GM18508 (cell line): ENCODE data around the gene KRTAP5-4.
"Not testable (repeated sequence)": the region's sequence is repeated elsewhere in the genome, so short reads cannot be mapped to it uniquely, and the experiment has no call there.

Experiments
- ATAC-seq: cut with Tn5 transposase; IDR thresholded peaks from one replicate; pipeline ENCODE4 v1.9.1; 2021; ENCODE audit warnings: moderate number of reproducible peaks; ENCODE audit not compliant: insufficient read depth, unreplicated experiment

KRTAP5-4 gene

DNA sequence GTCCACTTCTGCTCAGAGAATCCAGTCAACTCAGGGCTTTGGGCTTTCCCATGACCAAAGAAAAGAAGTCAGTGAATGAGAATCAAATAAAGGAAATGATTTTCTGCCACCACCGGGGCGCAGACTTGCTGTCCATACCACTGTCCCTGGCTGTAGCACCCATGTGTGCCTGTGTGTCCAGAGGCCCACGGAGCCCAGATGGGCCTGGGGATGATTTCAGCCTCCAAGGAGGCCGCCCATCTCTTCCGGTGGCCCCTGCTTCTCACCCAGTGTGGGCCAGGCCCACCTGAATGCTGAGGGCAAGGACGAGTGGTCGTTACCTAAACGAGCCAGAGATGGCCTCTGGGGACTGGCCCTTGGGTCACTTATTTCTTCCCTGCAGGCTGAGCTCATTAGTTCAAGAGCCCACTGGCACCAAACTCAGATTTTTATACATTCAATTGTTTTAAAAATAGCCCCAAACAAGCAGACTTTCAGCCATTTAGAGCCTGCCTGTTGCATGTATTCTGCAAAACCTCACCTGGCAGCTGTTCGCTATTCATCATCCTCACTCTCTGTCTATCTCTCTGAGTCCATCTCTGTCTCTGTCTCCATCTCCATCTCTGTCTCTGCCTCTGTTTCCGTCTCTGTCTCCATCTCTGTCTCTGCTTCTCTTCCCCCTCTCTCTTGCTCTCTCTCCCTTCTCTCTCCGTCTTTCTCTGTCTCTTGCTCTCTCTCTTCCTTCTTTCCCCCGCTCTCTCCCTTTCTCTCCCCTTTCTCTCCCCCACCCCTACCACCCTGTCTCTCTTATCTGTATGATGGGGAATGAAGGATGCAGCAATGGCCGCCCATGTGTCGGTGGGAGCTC lies 31.8 kb upstream of the KRTAP5-4 start:
- no peak for ATAC-seq

DNA sequence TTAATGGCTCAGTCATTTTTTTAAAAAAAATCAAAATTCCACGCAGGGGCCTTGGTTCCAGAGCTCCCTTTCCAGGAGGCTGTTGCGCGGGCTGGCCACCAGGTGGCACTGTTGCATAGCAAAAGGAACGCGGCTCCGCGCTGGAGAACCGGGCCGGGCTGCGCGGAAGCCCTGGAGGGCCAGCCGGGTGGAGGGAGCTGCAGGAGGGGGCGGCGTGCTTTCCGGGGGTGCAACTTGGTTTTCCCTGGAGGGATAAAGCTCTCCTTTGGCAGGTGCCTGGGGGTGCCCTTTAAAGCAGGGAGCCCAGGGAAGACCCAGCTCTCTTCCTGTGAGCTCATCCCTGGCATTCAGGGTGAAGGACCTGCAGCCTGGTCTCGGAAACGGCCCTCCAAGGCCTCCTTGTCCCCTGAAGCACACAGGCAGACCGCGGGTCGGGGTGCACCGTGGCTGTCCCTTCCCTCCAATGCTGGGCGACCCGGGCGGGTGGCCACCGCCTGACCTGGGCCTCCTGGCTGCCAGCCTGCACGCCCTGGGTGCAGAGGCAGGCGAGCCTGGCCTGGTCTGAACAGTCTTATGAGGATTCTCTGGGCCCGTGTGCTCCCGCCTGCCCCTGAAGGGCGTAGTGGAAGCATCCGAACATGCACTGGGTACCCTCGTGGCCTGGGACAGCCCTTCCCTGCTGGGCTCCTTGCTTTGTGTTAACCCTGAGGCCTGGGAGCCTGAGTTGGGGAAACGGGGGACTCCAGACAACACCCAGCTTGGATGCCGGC lies 31.0 kb upstream of the KRTAP5-4 start:
- ATAC-seq = no peak

DNA sequence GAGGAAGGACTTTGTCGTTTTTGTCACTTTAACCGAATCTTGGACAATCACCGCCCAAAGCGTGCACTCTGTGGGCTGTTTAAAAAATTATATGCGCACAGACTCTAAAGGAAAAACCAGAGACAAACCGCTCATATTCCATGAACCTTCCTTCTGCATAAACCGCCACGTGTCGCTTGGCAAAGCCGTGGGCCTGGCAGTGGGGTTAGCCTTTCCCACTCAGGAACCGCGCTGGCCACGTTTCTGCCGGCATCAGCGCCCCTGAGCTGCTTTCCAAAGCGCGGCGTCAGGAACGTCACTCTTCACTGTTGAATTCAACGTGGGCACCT lies 30.5 kb upstream of the KRTAP5-4 start:
- ATAC-seq = no peak

DNA sequence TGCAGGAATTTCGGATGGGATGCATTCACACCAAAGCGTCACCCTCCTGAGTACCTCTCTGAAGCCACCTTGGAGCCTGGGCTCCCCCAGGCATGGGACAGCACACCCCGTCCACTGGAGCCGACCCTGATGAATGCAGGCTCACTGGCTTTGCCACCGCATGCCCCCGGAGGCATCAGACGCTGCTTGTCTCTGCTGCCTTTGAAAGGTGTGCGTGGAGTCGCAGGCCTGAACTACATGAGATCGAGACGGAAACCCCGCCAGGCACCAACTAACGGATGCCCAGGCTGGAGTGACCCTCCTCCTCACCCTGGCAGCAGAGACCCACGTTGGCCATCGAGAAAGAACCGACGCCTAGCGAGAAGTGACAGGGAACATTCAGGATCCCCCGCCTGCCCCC lies 30.1 kb upstream of the KRTAP5-4 start:
- ATAC-seq = no peak

DNA sequence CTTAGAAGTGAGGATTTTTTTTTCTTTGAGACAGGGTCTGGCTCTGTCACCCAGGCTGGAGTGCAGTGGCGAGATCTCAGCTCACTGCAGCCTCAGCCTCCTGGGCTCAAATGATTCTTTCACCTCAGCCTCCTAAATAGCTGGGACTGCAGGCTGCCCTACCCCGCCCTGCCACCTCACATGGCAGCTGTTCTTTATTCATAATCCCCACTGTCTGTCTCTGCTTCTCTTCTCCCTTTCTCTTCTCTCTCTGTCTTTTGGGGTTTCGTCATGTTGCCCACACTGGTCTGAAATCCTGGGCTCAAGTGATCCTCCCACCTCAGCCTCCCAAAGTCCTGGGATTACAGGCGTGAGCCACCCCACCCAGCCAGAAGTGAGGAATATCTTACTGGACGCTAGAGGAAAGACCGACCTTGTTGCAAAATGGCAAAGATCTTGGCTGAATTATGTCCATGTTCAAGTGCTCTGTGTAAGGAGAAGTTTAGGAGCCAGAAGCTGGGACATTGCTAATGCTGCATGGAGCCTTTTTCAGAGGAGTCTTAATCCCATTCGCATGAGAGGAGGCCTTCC lies 29.6 kb upstream of the KRTAP5-4 start:
- ATAC-seq = no peak

DNA sequence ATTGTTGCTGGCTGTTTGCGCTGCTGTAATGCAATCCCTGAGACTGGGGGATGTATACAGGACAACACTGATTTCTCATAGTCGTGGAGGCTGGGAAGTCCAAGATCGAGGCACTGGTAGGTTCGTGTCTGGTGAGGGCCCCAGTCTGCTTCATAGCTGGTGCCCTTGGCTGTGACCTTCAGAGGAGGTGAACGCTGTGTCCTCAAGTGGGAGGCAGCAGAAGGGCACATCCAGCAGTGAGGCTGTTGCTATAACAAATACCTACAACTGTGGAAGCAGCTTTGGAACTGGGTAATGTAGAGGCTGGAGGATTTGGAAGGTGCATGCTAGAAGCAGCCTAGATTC lies 29.0 kb upstream of the KRTAP5-4 start:
- no peak for ATAC-seq

DNA sequence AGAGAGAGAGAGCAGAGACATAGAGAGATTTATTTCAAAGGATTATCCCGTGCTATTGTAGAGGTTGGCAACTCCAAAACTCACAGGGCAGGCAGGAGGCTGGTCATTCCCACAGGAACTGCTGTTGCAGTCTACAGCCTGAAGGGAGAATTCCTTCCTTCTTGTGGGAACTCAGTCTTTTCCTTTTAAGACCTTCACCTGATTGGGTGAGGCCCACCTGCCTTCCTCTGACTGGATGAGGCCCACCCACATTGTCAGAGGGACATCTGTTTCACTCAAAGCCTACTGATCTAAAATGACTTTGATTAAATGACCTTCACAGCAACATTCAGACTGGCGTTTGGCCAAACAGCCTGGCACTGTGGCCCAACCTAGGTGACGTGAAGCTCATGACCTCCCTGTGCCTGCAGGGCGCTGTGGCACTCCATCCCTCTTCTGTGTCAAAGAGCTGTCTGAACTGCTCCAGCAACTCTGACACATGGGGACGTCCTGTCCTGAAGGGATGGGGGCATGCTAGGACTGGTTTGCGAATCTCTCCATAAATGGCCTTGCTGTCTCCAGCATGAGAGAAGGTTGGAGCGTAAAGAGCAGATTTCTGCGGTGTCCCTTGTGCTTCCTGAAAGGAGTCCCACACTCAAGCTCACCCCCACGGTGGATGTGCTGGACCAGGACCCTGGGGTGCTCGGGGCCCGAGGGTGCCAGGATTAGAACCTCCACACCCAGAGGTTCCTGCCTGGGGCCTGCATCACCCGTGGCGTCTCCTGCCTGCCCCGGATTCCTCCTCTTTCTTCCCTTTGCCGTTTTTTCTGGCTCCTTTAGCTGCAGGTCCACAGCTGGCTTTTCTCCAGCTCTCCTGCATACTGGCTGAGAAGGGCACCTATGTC lies 28.3 kb upstream of the KRTAP5-4 start:
- ATAC-seq = no peak

DNA sequence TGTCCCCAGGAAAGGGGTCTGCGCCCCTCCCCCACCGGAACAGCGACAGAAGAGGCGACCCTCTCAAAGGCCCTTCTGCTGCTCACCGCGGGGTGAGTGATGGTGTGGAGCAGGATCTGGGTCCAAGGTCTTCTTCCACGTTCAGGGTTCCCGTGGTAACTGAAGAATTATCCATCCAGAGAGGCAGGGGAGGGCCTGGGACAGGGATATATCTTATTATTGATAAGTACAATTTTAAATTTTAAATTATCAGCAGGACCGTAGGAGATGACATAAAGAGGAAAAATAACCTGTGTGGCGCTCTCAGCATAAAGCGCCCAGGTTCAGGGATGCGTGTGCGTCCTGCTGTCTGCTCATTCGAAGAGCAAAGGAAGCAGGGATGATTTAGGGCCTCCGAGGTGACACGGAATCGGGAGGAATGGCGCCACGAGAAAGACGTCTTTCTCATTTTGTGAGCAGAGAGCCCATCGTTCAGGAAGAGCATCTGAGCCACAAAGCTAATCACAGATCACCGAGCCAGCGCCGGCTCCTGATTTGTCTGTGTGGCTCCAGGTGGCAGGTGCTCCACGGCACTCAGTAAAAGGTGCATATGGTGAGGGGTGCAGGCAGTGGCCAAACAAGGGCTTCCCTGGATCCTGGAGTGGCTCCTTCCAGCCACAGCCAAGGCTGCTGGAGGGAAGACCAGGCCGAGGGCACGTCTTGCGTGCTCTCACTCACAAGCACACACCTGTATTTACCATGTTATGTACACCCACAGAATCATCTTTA lies 26.9 kb upstream of the KRTAP5-4 start:
- ATAC-seq = no peak

DNA sequence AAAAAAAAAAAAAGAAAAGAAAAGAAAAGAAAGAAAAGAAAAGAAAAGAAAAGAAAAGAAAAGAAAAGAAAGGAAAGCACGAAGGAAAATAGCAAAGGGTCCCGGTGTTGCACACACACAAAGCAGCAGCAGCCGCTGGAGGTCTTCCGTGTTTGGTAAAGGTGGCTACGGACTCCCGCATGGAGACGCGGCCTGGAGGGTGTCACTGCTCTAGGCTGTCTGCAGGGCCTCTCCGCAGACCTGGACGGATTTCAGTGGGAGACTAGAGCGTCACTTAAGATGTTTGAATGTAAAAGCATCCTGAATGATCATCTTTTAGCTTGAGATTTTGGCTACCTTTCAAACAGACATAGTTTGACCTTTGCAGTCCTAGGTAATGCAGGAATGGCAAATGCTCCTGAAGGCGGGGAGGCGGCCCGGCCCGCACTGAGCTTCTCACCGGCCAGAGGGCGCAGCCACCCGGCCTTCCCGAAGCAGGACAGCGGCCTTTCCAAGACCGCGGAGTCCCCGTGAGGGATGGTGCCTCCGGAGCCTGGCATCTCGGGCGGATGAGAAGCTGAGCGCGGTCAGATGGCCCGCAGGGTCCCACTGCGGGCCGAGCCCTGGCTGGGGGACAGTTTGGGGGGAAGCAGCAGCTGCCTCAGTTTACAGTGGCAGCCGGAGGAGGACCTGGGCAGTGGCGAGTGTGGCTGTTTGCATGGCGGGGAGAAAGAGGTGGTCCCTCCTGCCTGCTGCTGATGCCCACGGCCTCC lies 26.1 kb upstream of the KRTAP5-4 start:
- ATAC-seq = no peak

DNA sequence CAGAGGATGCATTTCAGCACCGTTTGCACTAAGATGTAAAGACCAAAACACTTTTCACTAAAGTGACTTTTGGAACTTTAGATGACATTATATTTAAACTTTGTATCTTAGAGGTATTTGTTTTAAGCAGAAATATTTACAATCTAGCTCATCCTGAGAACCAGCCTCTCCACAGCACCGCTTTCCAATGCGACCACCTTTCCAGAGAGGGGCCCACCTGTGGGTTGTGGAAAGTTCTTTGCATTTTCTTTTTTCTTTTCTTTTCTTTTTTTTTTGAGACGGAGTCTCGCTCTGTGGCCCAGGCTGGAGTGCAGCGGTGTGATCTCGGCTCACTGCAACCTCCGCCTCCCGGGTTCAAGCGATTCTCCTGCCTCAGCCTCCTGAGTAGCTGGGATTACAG lies 24.6 kb upstream of the KRTAP5-4 start:
- ATAC-seq = not testable (repeated sequence)

DNA sequence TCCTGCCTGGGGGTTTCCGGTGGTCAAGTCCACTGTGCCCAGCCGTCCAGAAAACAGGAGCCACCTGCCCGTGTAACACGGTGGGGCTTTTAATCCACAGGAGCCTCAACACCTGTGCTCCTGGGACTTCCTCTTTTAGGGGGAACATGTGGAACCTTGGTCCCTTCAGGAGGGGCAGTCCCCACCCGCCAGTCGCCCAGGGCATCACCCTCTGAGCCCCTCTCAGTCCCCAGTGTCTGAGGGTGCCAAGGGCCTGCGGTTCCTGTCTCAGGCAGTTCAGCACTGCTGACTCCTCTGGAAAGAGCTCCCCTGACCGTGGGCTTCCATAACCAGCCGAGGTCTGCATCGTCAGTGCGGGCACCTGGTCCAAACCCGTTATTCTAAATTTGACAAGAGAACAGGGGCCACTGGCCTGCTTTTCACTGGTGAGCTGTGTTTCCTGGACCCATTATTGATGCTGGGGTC lies 23.5 kb upstream of the KRTAP5-4 start:
- ATAC-seq = no peak

DNA sequence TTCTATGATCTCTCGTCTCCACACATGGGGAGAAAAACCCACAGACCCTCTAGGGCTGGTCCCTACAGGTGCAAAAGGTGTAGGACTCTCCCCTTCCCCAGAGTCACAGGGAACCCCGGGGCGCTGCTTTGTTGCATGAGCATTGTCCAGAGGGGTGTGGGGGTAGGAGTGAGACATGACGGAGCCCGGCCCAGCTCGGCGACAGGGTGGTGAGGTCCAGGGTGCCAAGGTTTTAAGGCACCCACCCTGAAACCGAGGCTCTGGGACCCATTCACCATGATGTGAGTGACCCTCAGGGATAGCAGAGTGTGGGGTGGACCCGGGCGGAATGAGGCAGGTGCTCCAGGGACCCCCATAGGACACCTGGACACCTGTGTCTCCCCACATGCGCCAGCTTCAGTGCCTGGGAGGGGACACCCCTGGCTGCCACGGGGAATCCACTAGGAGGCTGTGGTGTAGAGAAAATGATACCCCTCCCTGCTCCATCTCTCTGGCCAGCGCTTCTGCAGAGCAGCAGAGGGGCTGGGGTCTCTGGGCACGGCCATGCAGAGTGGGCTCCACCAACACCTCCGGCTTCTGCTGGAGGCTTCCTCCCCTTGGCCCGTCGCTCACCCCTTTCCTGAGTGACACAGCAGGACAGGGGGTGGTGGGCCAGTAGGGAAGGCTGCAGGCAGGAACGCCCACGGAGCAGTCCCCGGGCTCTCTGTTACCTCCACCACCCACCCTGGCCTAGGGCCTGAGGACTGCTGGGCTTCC lies 22.8 kb upstream of the KRTAP5-4 start:
- ATAC-seq = no peak

DNA sequence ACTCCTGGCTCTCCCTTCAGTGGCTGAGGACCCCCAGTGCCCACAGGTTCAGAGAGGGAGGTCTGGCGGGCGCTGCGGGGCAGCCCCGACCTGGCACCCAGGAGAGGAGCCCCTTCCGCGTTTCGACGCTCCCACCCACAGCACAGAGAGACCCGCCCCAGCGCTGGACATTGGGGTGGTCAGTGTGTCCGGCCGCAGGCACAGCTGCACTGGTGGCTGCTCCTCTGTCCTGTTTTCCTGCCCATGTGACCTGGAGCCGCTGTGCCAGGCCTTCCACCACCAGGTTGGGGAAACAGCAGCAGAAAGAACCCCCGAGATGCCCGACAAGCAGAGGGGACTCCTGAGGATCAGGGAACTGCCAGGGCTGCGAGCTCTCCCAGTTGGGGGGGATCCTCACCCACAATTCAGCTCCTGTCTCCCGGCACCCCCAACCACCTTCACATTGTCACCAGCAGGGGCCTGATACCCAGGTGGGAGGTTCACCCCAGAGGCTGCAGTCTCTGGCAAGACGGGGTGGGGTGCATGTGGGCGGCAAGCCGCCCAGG lies 21.3 kb upstream of the KRTAP5-4 start:
- ATAC-seq = no peak

DNA sequence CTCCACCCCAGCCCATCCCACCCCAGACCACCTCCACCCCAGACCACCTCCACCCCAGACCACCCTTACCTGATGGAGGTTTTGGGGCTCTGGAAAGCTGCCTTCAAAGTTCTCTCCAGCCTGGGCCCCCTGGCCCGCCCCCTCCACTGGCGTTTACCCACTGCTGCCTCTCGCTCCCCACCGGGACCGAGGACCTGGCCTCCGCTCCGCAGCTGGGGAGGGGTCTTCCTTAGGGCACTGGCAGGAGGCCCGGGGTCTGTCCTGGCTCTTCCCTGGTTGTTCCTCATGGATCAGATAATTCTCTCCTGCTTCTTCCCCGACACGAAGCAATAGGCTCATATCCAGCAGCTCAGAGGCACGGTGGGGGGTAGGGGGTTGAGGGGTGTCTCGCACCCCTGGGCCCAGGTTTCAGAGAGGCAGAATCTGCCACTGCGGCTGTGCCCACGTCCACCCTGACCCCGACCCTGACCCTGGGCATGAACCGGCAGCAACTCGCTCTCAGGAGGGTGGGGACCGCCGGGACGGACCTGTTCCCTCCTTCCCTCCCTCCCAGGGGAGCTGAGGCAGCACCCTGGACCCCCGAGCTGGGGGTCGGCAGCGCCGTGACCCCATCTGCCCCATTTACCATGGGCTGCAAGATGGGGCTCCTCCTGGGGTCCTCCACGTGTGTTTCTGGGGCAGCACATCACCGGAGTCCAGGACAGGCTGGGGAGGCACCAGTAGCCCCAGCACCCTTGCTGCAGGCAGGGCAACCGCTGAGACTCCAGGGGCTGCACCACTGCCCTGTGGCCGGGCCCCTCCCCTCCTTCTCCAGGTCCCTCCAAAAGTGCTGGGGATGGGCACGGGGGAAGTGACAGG lies 20.6 kb upstream of the KRTAP5-4 start:
- ATAC-seq = no peak

DNA sequence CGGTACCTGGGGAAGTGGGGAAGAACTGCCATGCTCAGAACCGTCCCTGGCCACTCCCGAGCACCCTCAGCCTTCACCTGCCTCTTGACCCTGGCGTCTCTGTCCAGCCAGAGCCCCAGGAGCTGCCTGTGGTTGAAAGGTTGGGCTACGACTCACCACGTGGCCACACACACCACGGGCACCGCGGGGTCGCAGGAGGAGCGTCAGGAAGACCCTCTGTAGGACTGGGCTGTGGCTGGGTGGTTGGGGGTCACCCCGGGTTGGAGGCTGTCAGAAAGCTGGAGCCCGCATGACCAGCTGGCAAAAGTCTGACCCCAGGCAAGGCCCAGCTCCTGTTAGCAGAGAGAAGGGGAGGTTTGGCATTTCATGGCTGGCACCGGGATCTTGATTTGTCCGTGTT lies 19.2 kb upstream of the KRTAP5-4 start:
- no peak for ATAC-seq

DNA sequence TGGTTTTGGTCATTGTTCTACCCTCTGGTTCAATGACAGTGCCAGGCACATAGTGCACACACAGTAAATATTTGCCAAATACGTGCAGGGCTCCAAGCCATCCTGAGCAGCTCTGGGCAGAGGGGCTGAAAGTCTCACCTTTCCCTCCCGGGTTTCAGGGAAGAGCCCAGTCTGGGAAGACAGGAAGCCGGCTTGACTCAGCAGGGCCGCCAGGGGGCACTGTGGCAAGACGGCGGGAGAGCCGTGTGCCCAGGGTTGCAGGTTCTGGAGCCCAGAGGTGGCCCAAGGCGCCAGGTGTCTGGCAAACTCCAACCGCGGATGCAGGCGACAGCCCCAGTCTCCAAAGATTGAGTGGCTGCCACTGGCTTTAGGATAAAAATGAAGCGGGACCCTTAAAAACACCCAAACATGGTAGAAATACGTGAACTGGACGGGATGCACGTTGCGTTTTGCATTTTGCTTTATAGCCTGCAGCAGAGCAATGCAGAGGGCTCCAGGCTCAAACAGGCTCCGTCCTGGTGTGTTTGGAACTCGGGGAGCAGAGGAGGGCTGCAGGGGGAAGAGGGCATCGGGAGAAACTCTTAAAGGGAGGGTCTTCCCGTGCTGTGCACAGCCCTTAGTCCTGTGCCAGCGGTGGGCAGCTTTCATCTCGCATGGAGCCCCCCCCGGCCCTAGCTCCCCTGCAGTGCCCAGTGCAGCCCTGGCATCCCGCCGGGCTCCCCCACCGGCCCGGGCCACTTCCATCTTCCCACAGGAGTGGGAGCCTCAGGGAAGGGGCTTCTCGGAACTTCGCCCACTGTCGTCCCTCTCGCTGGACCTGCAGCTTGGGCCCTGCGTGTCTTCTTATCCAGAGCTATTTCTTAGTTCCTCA lies 18.4 kb upstream of the KRTAP5-4 start:
- ATAC-seq = no peak
